Hepatic stellate cell (primary cell): Measurements from ENCODE around the gene TOGARAM2.
"Not testable (repeated sequence)": the region's sequence is repeated elsewhere in the genome, so short reads cannot be mapped to it uniquely, and the experiment has no call there.

Source experiments
- DNase-seq: peaks from one replicate; pipeline ENCODE4 v3.0.0; 2011; ENCODE audit warnings: low spot score

Gene TOGARAM2

DNA sequence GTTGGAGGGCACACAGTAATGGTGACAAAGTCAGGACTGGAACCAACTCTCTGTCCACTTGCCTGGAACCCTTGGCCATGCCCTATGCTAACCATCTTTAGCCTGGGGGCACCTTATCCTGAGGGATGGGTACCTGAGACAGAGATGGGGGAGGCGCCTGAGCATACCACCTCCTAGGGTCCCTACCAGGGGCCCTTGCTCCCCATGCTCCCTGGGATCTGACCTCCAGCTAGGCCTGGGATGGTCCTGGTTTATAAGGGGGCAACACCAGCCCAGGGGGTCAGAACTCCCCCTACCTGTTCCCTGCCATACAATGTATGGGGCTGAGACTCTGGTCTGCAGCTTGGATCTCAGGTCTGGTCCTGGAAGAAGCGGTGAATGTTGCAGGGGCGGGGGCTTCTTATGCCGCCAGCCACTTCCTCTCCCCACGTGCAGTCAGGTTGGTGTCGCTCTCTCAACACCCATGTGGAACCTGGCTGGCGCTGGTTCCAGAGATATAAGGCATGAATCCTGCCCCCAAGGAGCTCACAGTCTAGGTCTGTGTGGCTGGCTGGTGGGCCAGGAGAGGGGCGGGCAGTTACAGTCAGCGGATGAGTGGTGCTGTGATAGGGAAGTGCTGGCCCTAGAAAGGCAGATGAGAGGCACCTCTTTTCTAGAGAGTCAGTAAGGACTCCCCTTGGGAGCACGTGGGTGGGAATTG is 3.8 kb upstream of the TOGARAM2 start:
- no peak for DNase-seq

- not testable (repeated sequence) for DNase-seq
These were observed 3.1 kb upstream of the TOGARAM2 start for GRCh38 chr2:28978001-28978400.

- DNase-seq: no peak
These were observed 2.5 kb upstream of the TOGARAM2 start for GRCh38 chr2:28978606-28979005.

DNA sequence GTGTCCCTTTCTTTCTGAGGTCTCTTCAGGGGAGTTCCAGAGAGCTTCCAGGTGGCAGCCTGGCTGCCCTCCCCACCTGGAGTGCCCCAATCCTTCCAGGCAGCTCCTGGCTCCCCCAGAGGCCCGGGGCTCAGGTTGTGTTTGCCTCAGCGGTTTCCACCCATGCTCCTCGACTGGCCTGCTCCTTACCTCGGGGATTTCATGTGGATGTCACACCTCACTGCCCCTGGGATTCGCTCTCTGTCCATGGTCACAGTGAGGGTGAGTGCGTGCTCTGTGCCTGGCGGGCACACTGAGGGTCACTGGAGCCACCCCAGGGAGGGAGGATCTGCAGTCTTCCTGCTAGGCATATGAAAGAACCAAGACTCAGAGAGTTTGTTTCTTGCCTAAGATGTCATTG is 2.1 kb upstream of the TOGARAM2 start:
- DNase-seq: no peak

- no peak for DNase-seq
These were observed 1.3 kb upstream of the TOGARAM2 start for GRCh38 chr2:28979576-28980366.

GRCh38 chr2:28980368-28981015 is 606 bp upstream of the TOGARAM2 start:
- DNase-seq: no peak

DNA sequence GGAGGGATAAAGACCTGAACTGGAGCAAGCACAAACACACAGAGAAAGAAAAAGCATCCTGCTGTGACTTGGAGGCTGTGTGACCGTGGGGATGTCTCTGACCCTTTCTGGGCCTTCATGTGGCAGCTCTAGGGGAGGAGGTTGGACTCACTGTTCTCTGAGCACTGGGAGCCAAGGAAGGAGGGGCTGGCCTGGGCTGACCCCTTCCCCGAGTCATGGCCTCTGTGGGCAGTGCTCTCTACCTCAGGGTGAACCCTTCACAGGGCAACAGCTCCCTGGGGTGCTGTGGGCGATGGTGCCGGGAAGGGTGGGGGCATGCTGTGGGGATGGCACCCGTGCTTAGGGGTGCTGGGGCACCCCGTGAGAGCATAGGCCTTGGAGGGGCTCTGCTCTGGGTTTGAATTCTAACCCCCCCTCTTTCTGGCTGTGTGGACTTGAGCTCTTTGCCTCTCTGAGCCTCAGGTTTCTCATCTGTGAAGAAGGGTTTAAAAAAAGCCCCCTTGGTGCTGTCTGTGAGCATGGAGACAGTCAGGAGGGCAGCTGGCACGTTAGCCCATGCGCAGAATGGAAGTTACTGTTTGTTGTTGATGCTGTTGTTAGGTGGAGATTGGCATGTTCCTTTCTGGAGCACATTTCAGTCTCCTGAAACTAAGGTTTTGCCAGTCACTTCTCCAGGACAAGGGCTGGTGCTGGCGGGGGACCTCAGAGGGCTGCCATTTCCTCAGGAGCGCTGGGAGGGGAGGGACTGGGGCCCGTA is 700 bp downstream of the TOGARAM2 start:
- no peak for DNase-seq

GRCh38 chr2:28982381-28982950 is 1.4 kb downstream of the TOGARAM2 start:
- DNase-seq: no peak

- no peak for DNase-seq
These were observed 5.3 kb downstream of the TOGARAM2 start for GRCh38 chr2:28986429-28986828.

DNA sequence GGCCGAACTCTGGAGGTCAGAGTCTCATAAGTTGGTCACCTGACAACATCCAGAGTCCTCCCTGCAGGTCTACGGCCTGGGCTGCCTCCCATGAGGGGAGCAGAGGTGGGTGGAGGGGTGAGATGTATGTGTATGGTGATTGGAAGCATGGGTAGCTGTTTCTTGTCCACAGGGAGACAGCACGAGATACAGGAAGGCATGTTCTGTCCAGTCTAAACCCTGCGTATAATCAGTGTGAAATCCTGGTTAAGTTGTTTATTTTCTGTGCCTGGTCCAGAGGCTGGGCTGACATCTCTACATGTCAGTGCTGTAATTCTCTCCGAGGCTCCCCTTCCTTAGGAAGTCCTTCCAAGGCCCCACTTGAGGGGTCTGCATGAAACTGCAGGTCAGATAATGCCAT is 8.9 kb downstream of the TOGARAM2 start:
- DNase-seq: no peak

GRCh38 chr2:28990445-28990844 is 9.3 kb downstream of the TOGARAM2 start:
- DNase-seq: no peak

DNA sequence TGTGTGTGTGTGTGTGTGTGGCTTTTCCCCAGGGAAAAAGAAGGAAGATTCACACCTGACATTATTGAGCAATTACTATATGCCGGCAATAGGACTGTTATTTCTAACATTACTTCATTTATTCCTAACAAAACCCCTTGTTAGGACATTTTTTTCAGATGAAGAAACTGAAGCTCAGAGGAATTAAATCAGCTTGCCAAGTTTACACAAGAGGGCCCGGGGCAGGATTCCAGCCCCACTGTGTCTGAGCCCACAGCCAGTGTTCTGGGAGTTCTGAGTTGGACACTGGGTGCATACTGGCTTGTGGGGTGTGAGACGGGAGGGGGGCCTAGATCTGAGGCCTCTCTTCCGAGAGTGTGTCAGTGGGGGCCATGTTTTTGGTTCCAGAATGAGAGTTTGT is 9.9 kb downstream of the TOGARAM2 start:
- no peak for DNase-seq

- no peak for DNase-seq
These were observed 10.4 kb downstream of the TOGARAM2 start for GRCh38 chr2:28991460-28991859.

GRCh38 chr2:28993206-28993960 is 12.3 kb downstream of the TOGARAM2 start:
- no peak for DNase-seq

GRCh38 chr2:28994074-28994473 is 13.0 kb downstream of the TOGARAM2 start:
- no peak for DNase-seq

DNA sequence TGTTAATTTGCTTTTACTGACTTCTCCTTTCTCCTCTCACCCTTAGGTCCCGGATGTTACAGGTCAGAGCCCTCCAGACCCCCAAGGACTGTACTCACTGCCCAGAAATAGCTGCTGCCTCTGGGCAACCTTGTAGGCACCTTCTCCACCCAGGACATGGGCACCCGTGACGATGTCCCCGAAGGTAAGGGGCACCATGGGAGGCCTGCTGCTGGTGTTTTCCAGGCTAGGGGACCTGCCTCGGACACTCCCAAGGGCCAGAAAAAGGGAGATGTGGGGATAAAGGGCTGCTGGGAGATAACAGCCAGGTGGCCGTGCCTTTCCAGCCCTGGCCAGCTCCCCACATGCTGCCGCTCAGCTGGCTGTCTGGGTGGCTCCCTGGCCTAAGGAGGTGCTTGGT is 13.6 kb downstream of the TOGARAM2 start:
- no peak for DNase-seq

- DNase-seq: no peak
These were observed 15.0 kb downstream of the TOGARAM2 start for GRCh38 chr2:28995765-28996750.

- DNase-seq: peak; percentile 72
These were observed 16.2 kb downstream of the TOGARAM2 start for GRCh38 chr2:28997237-28997846.
